HG02973 (cell line): Measurements from ENCODE around the gene PRKG1.
"Not testable (repeated sequence)": the region's sequence is repeated elsewhere in the genome, so short reads cannot be mapped to it uniquely, and the experiment has no call there.

ENCODE experiments used
- ATAC-seq: cut with Tn5 transposase; IDR thresholded peaks from one replicate; pipeline ENCODE4 v1.9.1; 2021; ENCODE audit warnings: moderate library complexity; ENCODE audit not compliant: unreplicated experiment

The PRKG1 gene

DNA sequence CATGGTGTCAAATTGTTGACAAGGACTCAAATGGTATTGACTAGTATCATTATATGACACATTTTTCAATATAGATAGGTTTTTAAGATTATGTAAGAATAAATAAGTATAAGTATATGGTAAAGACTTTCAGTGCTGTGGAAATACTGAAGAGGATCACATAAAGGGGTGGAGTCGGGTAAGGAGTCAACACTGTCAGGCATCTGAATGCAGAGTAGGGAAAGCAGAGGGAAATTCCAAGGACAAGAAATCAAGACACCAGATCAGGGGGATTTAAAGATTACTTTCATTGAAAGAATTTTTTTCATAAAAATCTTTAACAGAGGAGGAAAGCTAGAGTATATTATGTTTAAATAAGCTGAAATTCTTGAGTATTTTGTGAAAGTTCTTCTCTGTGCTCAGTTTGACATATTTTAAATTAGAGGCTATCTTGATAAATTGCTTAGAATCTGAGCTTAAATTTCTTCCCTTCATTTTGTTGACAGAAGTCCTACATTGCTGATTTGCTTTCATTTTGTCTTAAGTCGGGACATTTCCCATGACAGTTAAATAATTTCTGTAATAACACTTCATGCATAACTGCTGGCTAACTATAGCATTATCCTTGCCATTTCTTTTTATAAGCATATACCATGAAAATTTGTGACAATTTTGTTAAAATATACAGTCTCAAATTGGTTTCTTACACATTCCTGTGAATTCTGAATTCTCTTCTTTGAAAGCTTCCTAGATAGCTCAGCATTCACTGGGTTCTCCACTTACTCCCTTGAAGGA lies 244.3 kb downstream of the PRKG1 start:
- ATAC-seq, result no peak

DNA sequence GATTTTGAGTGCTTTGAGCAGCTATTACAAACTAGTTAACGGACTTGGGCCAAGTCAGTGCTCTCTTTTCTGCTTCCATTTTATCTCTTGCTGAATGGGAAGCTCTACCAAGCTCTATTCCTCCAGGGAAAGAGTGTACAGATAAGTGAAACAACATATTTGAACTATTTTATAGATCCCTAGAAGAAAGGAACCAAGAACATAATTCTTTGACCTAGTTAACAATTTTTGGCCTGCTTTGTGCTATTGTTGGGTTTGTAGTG lies 244.8 kb downstream of the PRKG1 start:
- ATAC-seq, result no peak

DNA sequence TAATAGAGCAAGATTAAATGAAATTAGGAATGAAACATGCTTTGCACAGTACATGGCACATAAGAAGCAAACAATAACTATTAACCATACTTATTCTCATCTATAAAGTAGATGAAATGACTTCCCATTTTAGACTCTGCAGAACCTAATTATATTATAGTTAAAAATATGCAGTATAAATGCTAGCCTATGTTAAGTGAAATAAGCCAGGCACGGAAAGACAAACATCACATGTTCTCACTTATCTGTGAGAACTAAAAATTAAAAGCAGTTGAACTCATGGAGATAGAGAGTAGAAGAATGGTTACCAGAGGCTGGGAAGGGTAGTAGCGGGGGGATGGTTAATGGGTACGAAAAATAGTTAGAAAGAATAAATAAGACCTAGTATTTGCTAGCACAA lies 247.0 kb downstream of the PRKG1 start:
- no peak for ATAC-seq

DNA sequence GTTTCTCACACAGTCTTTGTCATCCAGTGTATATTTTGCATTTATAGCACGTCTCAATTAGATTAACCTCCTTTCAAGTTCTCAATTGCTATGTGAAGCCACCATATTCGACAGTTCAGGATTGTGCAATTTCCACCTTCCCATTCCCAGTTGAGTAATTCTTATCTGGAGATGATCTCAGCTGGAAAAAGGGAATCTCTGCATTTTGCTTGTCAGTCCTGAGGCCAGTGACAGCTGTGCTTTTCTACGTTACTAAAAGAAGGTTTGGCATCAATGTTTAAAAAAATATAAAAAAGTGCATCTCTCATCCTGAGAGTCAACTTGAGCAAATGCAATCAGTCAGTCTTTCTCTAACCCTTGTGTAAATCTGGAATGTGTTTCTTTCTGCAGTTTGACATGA lies 247.7 kb downstream of the PRKG1 start:
- no peak for ATAC-seq

DNA sequence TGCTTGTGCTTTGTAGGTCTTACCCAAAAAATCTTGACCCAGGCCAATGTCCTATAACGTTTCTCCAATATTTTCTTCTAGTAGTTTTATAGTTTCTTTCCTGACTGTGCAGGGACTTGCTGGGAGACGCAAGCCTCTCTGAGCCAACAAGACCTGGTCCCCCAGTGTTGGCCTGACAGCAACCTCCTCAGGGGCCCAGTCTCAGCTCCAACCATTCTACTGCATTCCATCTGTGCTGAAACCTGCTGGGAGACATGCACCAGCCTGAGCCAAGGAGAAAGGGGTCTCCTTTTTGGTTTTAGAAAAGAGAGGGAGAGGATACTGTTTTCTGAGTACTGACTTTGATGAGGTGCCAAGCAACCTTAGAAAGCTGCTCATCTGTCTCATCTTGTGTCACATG lies 251.4 kb downstream of the PRKG1 start:
- ATAC-seq, result no peak

DNA sequence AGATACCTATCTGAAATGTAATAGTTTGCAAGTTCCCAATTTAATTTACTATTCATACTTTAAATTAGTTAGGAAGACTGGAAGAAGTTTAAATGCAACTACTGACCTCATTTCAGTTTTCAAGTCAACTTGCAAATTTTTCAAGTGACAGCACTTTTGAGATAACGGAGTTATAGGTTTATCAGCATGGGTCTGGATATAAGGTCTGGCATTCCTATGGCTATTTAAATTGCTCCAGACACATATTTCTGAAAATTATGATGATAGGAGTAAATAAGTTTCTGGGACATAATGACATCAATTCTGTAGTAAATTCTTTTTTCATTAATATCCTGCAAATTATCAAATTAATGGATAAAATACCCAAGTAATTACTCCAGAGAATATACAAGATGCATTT lies 251.9 kb downstream of the PRKG1 start:
- ATAC-seq, result no peak

DNA sequence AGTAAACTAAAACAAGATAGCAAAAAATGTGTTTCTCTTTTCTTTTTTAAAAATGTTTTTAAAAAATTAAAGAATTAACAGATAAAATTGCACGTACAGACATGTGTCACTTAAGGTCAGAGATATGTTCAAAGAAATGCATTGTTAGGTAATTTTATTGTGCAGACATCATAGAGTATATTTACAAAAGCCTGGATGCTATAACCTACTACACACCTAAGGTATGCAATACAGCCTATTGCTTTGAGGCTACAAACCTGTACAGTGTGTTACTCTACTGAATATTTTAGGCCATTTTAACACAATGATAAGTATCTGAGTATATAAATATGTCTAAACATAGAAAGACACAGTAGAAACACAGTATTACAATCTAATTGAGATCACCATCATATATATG lies 253.1 kb downstream of the PRKG1 start:
- ATAC-seq, result no peak

DNA sequence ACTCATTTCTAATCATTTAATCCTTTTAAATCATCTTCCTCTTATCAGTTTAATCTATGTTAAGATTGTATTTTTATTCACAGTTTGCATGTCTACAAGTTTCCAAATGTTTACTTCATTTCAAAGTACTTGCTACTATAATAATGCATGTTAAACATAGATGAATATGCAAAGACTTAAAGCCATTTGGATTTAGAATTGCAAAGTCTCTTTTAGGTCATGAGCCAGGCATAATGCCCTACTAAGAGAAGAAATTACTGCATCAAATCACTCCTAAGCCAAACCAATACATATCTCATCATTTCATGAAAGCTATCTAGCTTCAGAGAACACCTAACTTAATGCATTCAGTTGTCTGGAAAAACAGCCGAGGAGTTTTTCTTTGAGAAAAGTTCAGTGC lies 266.1 kb downstream of the PRKG1 start:
- ATAC-seq, result no peak

DNA sequence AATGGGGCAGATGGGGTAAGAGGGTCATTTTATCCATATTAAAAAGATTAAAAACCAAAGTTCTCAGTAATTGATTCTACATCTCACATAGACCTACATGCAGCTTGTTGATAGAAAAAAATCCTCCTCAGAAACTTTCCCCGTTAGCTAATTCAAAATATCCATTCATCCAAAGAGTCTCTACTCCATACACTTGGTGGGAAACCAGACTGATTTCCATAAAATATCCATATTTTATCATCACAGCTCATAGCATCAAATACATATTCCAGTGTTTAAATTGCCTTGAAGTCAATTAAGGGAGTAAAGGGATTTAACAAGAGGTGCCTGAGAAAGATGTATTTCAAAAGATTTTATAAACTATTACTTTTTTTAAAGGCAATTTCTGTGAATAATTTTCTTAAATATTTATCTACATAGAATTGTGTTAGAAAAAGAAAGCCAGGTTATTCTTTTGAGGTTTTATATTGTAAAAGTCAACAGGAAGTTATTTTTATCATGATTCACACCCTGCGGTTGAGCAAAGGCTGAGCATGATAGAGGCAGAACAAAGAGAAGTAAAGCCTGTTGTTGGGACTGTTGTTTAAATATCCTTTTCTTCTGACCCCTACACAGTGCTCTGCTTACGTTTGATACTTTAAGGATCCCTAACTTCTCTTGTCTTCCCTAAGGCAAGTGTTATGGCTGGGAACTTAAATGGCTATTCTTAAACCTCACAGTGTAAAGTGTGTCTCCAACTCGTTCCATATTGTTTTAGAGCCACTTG lies 266.7 kb downstream of the PRKG1 start:
- no peak for ATAC-seq

DNA sequence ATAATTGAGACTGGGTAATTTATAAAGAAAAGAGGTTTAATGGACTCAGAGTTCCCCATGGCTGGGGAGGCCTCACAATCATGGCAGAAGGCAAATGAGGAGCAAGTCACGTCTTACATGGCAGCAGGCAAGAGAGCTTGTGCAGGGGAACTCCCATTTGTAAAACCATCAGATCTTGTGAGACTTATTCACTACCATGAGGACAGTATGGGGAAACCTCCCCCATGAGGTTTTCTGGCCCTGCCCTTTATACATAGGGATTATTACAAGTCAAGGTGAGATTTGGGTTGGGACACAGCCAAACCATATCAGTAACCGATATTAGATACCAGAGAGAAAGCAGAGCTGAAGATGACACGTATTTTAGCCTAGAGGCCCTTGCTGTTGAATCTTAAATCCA lies 267.5 kb downstream of the PRKG1 start:
- not testable (repeated sequence) for ATAC-seq

DNA sequence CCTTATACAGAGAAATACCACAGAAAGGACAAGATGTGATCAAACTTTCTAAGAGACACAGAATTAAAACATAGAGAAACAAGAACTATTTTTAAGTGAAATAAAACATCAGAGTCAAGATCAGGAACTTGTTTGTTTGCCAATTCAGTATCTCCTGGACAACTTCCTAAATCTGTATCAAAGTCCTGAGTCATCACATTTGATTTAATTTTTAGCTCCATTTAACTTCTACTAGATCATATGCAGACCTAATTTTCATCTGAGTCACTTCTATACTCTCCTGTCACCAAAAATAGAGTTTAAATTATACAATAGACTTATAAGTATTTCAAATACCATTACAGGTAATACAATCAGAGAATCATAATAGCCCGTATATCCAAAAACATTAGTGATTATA lies 268.1 kb downstream of the PRKG1 start:
- ATAC-seq, result no peak

DNA sequence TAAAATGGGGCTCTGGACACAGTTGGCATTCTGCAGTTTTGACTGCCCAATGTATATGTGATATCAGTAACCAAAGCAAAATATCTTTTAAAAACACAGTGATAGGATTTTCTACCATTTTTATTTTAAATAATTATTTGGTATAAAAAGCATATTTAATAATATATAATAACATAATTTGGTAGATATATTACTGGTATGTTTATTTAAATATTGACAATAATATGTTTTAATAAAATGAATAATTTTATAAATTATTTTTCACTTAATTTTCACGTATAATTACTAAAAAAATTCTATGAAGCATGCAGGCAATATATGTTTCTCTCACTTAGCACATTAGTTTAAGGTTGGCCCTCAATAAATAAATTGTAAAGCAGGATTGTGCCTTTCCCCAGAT lies 269.1 kb downstream of the PRKG1 start:
- ATAC-seq, result no peak

DNA sequence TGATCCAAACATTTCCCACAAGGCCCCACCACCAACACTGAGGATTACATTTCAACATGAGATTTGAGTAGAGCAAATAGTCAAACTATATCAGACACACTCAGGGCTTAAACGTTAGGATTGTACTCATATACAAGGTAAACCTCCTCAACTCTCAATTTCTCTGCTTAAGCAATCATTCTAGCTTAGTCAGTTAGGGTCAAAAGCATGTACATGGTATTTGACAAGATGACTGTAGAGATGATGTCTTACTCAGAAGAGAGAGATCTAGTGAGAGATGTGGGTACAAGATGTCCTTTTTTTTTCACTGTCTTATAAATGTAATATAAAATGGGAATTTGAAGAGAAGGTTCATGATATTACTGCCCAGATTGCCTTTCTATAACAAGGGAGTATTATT lies 270.1 kb downstream of the PRKG1 start:
- no peak for ATAC-seq

DNA sequence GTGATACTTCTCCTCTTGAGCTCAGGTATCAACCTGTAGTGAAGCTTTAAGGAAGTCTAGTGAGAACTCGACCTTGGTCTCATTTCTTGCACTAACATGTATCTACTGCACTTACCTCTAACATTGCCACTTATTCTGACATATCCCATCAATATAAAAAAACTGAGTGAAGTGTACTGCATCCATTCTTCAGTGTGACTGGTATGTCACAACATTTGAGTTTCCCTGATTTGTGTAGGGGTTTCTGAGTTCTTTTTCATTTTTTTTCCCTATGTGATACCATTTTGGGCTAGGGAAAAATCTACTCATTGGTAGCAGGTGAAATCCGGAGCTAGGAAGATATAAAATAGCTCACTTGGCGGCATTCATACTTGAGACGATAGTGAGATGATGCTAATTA lies 274.3 kb downstream of the PRKG1 start:
- ATAC-seq, result no peak

DNA sequence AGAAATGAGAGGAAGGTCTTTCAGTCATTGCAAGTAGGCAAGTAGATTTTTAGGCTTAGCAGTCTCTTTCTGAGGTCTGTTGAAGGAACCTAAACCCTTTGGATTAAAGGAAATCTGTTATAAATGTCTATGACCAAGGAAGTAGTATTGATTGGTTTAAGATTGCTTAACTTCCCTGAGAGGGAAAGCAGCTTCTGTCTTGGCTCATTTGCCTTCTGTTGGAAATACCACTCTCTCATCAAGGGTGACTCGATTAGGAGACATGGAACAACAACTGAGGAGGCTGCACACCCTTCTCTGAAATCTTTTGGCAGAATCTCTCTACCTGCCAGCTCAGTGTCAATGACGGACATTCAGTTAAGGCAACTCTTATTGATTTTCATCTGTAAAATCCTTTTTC lies 282.9 kb downstream of the PRKG1 start:
- no peak for ATAC-seq

DNA sequence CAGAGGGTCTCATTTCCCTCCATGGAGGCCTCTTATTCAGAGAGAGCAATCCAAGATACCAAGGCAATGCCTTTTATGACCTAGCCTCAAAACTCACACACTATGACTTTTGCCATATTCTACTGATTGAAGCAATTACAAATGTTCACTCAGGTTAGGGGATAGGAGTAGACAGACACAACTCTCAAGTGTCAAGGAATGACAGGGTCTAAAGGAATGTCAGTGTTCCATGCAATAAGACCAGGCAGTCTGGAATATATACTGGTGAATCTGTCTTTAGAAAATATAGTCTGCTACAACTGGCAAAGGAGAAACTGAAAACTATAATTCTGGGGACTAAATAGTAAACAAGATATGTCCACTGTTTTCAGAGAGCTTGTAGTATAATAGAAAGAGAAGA lies 283.9 kb downstream of the PRKG1 start:
- ATAC-seq, result no peak

DNA sequence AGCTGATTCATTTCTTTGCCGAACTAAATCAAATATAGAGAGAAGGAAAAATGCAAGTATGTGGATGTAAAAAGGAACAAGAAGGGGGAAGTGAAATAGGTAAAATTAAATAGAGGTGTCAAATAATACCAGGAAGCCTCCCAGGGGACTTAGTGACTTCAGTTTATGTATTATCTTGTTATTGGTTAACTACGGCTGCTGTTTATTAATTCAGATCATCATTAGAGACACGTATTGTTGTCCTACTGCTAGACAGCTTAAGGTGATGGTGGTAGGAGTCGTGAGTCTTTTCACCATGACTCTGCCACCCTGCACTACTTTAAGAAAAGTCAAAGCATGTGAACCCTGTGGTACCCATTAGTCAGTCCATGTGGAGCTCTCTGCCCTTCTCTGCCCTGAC lies 289.1 kb downstream of the PRKG1 start:
- ATAC-seq, result no peak

DNA sequence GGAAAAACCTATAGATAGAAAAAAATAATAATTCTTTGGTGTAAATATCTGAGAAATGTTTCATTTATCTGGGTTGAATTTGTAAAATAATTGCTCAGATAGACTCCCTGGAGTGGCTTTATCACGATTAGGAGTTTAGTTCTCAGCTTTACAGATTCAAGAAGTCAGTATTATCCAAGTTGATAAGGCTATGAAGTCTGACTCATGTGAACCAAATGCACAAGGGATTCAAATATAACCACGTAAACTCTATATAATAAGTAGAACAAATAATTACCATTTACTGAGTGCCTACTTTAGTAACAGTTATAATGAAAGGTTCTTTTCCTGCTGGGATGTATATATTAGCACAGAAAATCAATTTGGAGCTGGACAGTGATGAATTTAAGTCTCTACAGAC lies 290.4 kb downstream of the PRKG1 start:
- ATAC-seq, result no peak

DNA sequence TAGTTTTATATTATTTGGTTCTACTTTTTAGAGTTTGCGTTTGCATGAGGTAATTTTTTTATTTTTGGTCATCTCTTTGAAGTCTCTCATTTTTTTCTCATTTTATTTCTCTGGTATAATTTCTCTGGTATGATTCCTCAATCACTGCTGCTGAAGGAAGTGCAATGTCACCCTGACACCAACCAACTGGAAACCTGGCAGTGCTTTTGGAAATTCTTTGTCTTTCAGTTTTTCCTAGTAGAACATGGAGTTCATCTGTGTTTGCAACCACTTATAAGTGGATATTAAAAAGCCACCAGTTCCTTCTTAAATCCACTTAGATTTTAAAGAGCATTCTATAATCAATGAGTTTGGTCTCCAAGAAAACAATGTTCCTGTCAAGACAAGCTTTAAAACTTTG lies 291.8 kb downstream of the PRKG1 start:
- no peak for ATAC-seq

DNA sequence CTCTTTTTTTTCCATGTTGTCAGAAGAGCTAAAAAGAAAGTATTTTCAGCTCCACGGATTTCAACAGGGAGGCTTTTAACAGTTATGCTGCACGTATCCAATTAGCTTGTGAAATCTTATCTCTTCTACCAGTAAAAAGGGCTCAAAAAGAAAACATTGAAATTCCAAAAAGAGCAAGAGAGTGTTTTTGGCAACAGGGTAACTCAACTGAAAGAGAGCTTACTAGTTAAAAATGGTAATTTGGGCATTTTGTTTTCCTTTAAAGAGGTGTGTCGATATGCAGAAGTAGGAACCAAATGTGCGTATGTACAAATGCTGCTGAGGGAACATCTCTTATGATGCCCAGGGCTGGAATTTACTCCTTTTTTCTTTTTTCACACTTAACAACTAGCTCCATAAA lies 292.8 kb downstream of the PRKG1 start:
- ATAC-seq, result no peak

DNA sequence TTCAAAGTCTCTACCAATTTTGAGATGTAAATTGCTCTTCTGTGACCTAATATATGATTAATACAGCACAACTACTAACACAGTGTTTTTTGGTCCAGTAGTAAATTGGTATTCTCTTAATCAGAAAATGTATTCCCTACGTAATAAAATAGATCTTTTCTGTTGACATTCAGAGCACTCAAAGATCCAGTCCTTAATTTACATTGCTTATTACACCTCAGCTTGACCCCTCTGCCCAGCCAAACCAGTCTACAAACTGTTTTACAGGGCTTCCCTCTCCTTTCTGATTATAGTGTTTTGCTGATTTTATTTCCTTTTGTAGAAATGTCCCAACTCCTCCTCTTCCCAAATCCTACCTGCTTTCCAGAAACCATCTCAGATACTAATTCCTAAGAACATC lies 293.4 kb downstream of the PRKG1 start:
- no peak for ATAC-seq

DNA sequence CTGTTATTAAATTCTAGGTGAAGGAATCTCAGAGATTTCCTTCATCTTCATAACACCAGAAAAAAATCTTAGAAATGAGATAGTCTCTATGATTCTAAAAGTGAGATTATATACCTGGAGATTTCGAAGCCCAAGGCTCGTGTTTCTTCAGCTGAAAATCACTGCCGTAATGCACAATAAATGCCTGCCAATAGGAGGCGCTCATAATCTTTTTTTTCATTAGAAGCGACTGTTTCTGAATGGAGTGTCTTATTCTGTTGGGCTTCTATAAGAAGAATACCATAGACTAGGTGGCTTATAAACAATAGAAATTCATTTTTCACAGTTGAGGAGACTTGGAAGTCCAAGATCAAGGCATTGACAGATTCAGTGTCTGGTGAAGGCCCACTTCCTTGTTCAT lies 294.7 kb downstream of the PRKG1 start:
- no peak for ATAC-seq

DNA sequence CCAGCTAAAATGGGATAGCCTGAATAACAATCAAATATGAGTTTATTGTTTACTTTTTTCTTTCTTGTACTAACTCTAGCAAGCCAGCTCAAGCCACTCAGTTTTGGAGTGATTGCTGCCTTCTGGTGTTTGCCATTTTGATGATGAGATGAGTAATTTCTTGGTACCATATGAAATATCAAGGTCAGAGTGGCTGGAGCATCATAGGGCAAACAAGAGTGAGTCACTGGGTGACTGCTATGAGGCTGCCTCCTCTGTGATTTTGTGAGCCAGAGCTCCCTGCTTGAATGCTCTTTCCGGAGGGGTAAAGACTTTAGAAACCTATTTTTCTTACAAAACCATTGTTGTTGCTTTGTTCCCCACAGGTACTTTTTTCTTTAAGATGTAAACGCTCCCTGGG lies 295.6 kb downstream of the PRKG1 start:
- ATAC-seq, result no peak
